HG02588 (cell line): Measurements from ENCODE around the gene RPL7A.
A peak's percentile ranks its signal among the peaks of the same experiment; 100 is the strongest.

Source experiments
- ATAC-seq: cut with Tn5 transposase; IDR thresholded peaks from one replicate; pipeline ENCODE4 v1.9.1; 2021; ENCODE audit warnings: mild to moderate bottlenecking, moderate library complexity; ENCODE audit not compliant: unreplicated experiment

The RPL7A gene

DNA sequence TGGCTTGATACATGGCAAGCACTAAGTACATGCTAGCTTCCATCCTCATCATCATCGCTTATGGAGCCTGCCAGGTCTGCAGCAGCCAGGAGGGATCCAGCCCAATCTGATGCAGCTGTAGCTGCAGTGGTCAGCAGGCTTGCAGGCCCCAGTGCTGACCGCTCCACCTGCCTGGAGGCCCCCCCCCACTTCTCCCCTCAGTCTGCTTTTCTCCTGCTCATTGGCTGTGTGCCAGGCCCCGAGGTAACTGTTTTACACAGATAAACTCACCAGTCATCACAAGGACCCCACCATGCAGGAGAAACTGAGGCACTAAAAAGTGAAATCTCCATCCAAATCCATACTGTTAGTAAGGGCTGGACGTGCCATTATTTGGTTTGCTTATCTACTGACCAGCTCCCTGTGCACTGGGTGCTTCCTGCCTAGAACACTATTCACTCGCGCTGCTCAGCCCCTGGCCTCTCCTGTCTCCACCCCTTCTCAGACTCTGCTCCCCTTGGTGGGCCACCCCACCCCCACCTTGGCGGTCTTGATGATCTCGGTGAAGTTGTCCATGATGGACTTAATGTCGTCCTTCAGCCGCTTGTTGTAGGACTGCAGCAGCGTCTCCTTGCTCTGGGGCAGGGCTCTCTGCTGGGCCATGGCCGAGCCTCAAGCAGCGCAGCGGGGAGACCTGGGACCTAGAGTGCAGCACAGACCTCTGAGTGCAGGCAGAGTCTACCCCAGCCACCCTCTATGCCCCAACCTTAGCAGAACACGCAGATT lies 1.8 kb upstream of the RPL7A start:
- no peak for ATAC-seq

DNA sequence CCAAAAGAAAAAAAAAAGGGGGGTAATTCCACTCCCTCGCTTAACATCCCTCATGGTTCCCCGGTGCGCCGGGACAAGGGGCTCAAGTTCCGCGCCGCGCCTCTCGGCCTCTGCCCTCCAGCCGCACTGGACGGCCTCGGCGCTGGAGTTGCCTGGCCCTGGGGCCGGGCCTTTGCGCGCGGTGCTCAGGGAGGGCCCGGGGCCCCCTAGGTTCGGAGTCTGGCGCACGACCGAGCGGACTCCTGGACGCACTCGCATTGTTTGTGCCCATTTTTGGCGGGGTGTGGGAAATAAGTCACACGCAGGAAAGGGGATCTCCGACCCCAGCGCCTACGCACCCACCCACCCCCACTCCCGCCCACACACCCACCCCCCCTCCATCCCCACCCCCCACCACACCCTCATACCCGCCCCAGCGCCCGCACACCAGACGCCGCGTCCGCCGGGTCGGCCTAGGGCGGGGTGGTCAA lies 468 bp upstream of the RPL7A start:
- peak; percentile 27 for ATAC-seq

DNA sequence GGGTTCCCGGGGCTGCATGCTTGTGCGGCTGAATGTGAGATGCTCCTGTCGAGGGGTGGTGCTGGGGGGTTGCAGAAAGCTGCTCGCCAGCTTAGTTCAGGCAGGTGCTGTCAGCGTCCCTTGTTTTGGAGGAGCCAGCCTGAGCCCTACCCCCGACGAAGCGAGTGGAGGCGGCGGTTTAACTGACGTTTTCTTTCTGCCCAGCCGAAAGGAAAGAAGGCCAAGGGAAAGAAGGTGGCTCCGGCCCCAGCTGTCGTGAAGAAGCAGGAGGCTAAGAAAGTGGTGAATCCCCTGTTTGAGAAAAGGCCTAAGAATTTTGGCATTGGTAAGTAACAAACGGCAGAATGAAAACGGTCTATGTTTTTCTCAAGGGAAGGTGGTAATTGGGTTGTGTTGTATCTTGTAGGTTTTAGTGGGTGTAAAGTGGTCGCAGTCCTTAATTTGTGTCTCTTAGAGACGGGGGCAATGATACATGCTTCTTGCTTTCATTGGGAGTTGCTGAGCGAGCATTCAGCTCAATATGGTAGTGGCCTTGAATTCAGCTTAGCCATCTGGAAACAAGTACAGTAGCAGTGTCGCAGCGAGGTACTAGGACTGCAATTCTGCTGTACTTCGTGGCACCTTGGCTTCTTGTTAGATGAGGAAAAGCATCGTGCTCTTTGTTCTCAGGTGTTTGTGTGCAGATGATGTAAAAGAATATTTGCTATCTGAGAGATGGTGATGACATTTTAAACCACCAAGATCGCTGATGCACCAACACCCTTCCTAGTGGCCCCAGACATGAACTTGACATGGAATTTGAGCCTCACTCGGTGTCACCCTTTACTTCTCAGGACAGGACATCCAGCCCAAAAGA lies 928 bp downstream of the RPL7A start:
- ATAC-seq, result no peak

DNA sequence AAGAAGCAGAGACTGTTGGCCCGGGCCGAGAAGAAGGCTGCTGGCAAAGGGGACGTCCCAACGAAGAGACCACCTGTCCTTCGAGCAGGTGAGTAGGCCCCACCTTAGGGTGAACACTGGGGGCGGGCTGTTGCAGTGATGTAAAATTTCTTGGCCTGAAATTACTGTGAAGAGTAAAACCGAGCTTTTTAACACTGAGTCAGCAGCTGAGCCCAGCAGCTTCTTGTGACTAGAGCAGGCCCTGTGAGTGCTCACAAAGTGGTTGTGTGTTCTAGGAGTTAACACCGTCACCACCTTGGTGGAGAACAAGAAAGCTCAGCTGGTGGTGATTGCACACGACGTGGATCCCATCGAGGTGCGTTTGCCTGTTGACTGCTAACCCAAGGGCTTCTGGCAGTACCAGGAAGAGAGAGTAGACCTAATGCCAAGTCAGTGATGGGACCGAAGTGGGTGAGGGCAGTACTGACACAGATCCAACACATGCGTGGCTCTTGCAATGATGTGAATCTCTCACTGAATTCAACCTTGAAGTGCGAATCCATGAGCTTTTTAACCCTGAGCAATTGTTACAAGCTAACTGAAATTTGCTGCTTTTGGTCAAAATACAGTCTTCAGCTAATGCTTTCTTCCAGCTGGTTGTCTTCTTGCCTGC lies 2.1 kb downstream of the RPL7A start:
- ATAC-seq, result no peak

DNA sequence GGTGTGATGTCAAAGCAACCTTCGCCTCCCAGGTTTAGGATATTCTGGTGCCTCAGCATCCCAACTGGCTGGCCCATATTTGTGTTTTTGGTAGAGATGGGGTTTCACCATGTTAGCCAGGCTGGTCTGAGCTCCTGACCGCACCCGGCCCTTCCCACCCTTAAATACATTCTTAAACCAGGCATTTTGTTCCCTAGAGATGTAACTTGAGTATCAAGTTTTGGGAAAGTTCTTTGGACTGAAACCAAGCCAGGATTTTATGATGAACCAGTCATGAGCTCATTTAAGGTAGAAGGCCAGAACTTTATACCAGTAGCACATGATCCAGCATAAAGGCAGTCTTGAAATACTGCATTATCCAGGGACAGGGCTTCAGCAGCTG lies 3.5 kb downstream of the RPL7A start:
- ATAC-seq, result no peak

DNA sequence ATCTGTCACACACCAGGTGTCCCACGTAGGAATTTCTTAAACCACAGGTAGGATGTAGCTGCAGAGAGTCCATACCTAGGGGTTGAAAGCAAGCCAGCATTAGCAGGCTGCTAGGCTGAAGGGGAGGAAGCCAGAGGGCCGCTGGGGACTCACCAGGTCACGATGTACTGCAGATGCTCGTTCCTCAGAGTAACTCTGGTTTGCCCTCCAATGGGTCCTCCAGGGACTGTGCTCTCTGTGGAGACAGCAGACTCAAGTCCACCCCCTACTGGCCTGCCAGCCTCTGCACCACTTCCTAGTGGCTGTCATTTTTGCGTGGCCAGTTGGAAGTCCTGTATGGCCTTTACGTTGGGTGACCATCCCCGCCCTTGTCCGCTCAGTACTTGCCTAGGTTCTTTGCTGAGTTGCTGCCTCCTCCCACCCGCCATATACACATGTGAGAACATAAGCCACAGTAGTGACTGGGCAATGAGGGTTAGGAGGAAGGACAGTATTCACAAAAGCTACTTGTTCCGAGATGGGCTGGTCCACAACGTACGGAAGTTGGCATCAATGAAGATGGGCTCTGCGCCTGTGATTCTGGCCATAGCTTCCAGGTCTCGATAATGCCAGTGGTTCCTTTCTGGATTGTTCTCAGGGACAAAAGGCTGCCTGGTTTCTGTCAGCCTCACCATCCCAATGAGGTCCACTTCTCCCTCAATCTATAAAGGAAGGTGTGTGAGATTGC lies 4.1 kb downstream of the RPL7A start:
- ATAC-seq, result no peak

DNA sequence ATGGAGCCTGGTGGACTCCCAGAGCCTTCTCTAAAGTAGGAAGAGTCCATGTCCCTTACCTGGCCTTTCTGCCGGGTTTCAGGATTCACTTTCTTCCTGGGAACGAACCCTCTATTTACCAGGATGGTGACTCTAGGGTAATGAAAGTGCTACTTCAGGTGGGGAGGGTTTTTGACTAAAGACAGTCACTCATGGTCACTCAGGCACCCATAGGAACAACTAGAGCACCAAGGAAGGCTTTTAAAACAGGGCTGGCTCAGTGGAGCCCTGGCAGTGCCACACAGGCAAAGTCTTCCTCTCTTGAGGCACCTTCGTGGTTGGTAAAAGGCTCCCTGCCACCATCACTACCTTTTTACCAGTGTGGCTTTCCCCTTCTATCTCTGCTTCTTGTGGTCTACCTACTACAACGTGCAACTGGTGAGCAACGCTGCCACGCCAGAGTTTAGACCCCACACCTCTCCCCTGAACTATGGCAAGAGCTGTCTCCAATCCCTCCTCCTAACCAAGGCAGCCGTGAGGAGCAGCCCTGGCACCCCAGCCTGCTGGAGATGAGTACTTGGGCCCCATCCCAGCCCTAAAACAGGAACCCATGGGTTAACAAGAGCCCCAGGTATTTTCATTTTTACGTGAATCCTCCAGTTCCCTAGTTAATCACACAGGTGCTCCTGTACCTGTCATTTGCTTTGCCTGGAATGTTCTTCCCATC lies 4.8 kb downstream of the RPL7A start:
- ATAC-seq, result no peak

DNA sequence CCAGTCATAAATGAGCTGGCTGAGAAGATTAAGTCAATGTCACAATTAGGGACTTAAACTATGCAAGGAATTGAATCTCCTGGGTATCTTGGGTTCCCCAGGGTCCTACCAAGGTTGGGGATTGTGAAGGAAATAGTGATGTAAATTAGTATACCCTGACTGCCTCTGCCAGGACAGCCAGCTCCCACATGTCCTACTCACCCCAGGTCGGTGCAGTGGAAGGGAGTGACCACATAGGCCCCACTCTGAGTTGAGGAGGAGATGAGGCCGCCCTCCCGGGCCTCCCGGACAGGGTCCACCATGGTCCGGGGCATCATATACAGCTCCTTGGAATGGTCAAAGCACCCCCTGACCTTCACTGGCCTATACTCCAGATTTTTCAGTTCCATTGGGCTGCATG lies 5.5 kb downstream of the RPL7A start:
- no peak for ATAC-seq

DNA sequence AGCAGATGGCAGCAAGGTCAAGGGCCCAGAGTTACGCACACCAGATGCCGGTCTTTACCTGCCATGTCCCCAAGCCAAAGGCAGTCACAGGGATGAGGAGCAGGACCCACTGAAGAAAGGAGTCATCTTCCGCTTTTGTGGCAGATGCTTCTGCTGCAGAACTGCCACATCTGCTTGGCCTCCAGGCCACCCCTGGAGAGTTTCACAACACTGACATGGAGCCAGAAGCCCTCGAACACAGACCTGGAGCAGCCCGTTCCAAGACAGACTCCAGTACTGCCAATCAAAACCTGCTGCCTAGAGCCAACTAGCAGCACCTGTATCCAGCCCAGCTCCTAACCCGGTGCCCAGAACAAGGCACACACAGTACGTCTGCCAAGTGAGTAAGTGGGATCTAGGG lies 6.7 kb downstream of the RPL7A start:
- no peak for ATAC-seq

DNA sequence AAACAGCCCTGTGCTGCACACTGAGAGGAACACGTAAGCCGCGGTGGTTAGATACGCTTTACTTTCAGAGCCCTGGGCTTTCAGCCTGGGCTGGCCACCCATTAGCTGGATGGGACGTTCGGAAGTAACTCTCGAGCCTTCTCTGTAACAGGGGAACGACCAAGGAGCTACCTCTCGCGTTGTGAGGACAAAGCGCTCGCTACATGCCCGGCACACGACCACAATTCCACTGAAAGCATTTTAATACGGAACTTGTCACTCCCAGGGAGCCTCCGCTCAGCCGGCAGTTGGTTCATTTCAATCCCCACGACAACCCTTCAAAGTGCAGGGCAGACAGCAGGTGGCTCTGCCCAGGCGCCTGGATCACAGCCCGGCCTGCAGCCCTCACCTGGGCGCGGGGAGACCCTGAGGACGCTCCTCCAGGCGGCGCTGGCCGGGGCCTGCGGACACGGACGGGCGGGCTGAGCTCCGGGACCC lies 7.9 kb downstream of the RPL7A start:
- ATAC-seq, result peak; percentile 21

DNA sequence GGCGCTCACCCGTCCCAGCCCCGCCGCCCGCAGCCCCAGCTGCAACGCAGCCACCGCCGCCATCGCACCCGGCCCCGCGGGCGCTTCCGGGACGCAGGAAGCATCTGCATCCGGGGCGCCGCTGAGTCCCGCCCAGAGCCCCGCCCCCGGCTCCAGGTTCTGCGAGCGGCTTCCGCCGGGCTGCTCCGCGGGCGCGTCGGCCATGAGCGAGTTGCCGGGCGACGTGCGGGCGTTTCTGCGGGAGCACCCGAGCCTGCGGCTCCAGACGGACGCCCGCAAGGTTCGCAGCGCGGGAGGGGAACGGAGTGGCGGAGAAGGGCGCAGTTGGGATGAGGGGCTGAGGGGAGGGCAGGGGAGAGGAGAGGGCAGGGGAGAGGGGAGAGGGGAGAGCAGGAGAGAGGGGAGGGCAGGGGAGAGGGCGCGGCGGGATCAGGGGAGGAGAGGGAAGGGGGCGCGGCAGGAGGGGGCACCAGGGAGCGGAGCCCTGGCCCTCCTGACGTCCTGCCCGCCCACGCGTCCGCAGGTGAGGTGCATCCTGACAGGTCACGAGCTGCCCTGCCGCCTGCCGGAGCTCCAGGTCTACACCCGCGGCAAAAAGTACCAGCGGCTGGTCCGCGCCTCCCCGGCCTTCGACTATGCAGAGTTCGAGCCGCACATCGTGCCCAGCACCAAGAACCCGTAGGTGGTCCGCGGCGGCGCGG lies 8.5 kb downstream of the RPL7A start, which contains the start of the genes SURF1 and SURF2:
SURF1 (minus strand) TSS at position 97 of the 701 bp plus-strand sequence; CDS start at position 63, 34 bp downstream.
SURF2 (plus strand) TSS at position 160 of the 701 bp plus-strand sequence; CDS start at position 203, 43 bp downstream.
- ATAC-seq, result peak; percentile 67

DNA sequence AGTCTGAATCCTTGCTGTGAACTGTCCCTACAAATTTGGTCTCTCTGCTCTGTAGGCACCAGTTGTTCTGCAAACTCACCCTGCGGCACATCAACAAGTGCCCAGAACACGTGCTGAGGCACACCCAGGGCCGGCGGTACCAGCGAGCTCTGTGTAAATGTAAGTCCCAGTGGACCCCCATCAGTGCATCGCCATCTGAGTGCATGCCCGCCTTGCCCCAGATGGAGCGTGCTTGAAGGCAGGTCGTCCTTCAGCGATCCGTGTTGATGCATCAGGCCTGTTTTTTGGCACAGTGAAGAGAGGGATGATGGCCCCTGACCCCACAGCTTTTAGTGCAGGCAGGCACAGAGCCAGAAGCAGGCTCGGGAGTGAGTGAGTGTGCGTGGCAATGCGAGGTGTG lies 9.6 kb downstream of the RPL7A start:
- ATAC-seq, result no peak

DNA sequence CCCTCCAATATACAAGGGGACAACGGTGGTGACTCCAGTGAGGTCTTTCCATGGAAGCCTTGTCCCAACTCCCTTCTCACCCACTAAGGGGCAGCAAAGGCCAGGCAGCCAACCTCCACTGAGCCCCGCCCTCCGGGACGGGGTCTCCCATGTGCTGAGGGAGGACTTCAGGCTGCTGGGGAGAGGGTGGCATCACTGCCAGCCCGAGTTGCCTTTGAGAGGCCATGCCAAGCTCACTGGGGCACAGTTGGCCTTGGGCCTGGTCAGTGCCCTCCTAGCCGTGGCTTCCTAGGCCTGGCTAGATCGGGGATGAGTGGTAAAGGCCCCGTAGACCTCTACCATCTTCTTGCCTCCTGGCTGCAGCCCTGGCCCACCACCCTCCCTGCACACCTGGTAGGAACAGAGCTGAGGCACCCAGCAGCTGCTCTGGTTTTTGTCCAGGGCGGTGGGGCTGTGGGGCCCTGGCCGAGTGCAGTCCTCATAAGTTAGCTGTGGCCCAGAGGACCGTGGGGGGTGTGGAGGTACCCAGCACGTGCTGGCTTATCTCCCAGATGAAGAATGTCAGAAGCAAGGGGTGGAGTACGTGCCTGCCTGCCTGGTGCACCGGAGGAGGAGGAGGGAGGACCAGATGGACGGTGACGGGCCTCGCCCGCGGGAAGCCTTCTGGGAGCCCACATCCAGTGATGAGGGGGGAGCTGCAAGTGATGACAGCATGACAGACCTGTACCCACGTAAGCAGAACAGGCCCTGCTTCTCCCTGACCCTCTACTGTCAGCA lies 11.6 kb downstream of the RPL7A start:
- no peak for ATAC-seq

DNA sequence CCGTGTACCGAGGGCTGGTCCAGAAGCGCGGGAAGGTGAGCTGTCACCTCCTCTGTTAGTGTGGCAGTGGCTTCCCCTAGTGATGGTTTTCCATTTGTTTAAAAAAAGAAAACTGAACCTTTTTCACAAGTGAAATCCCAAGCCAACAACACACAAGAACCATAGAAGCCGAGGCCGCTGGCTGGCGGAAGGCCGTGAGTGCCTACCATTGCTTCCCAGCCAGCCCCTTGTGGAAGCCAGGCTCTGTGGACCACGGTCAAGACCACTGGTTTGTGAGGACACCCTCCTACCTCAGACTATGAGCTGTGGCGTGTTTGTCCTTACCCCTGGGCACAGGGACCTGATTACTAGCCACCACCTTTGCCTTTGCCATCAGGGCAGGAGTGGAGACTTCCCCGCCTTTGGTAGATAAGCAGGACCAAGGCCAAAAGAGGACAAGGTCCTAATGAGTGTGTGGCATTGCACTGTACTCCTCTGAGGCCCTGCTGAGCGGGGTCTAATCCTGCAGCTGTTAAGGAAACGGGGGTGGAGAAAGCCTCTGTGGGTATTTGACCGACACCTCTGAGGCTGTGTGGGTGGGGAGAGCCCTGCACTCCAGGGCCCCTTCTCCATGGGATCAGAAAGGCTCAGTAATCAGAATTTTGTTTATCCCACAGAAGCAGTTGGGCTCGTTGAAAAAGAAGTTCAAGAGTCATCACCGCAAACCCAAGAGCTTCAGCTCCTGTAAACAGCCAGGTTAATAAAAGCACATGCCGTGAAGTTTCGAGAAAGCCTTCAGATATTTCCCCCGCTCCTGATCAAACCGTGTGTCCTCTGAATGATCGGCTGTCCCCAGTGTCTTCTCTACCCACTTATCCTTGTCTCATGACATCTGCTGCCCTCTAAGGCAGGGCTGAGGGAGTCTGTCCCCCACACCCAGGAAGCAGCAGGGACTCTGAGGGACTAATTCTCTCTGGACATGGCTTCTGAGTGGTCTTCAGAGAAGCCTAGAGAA lies 12.7 kb downstream of the RPL7A start:
- no peak for ATAC-seq

DNA sequence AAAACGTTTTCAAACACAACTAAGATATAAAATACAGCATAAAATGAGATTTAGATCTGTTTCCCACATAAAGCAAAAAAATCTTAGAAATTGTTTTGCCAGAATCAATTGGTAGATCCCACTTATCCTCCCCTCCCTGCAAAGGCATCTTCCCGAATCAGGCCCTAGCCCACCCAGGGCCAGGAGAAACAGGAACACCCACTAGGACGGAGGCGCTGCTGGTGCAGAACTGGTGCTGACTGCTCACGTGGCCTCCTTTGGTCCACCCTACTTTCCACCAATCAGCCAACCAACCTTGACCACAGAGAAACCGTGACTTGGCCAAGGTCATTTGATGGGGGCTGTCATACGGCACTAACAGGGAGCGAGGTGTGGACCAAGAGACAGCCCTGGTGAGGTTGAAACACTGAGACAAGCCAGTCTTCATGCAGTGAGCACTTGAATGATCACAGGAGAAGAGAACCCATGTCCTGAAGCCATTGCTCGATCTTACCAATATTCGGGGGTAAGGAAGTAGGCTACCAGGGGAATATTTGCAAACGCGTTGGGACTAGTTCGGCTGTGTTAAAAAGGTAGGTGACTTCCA lies 13.6 kb downstream of the RPL7A start:
- ATAC-seq, result no peak

DNA sequence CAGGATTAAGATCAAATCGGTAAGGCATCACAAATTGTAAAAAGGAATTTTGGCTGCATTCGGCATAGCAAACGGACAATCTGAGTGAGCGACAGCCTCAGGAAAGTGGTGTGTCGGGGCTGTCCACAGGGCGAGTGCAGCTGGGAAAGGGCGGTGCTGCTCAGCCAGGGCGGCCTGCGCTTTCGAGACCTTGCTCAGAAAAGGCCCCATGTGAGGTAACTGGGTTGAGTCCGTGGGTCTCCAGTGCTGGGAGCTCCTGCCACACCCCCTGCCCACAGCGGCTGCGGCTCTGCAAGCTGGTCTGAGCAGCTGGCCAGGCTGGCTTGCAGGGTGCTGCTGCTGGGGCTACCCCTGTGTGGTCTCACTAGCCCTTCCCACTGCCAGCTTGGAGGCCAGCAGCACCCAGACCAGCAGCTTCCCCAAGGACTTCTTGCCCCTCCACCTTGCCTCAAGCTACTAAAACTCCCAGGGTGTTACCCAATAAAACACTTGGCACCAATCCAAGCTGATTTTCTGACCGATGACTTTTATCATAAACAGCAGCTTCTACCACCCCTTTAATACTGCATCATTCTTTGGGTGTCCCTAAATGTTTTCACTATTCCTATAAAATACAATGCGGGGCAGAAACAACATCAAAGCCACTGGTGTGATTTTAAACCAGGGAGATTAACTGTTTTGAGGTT lies 14.5 kb downstream of the RPL7A start:
- no peak for ATAC-seq
